ENCODE data around the gene DCAF6.

Gene DCAF6

GRCh38 chr1:168083456-168084325 lies 147.2 kb downstream of the DCAF6 start:
- no peak for DNase-seq

- DNase-seq, result peak in 9 of 58 donors; percentile 6 to 58 (median 19)
Measured at GRCh38 chr1:168084396-168085231, 148.1 kb downstream of the DCAF6 start.

- peak in 24 of 58 donors; percentile 15 to 75 (median 30) for DNase-seq
Measured at GRCh38 chr1:168085401-168085872, 149.0 kb downstream of the DCAF6 start.

GRCh38 chr1:168086438-168086837 lies 150.0 kb downstream of the DCAF6 start:
- no peak for DNase-seq

- DNase-seq, result no peak
Measured at GRCh38 chr1:168087696-168088095, 151.2 kb downstream of the DCAF6 start.

GRCh38 chr1:168088511-168089325 lies 152.2 kb downstream of the DCAF6 start:
- DNase-seq, result no peak

- DNase-seq, result no peak
Measured at GRCh38 chr1:168089326-168089978, 153.0 kb downstream of the DCAF6 start.

- no peak for DNase-seq
Measured at GRCh38 chr1:168089979-168090337, 153.5 kb downstream of the DCAF6 start.

- DNase-seq, result no peak
Measured at GRCh38 chr1:168090395-168090794, 153.9 kb downstream of the DCAF6 start.

GRCh38 chr1:168091063-168091462 lies 154.6 kb downstream of the DCAF6 start:
- no peak for DNase-seq

GRCh38 chr1:168091720-168092550 lies 155.5 kb downstream of the DCAF6 start:
- DNase-seq, result peak in 3 of 58 donors; percentile 17 to 27 (median 21)

- no peak for DNase-seq
Measured at GRCh38 chr1:168092566-168093355, 156.3 kb downstream of the DCAF6 start.

GRCh38 chr1:168093616-168094015 lies 157.1 kb downstream of the DCAF6 start:
- no peak for DNase-seq

- DNase-seq, result no peak
Measured at GRCh38 chr1:168095476-168095875, 159.0 kb downstream of the DCAF6 start.

- DNase-seq, result peak in 1 of 58 donors; percentile 23
Measured at GRCh38 chr1:168096296-168097165, 160.0 kb downstream of the DCAF6 start.

- DNase-seq, result no peak
Measured at GRCh38 chr1:168097921-168098528, 161.5 kb downstream of the DCAF6 start.

GRCh38 chr1:168098534-168099320 lies 162.2 kb downstream of the DCAF6 start:
- DNase-seq, result no peak

Measured in anterior cingulate cortex (tissue), 58 donors.